ENCODE measurements around the gene PRDM11.

Gene PRDM11

DNA sequence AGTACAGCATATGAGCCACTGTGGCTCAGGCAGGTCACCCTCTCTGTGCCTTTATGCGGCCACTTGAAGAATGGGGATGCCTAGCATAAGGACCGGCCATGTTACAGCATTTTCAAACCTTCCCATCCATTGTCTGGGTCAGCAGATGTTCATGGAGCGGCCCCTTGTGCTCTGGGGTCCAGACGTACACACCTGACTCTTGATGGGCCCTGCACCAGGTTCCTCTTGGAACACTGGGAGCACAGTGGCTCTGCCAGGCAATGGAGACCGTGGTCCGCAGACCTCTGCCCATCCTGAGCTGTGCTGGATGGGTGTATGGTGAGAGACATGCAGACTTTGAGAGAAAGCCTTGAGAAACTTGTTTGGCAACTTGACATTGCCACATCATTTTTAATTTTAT, 9.8 kb downstream of the PRDM11 start:
- Histone ChIP-seq H3K36me3 (ENCODE audit: control insufficient read depth in 1 of 2, insufficient read depth in 2 of 2, low read depth in 1 of 2, low read length in 2 of 2) (peaks cover 0 to 2% of the 10 kb centered on the region in 2 experiments), H4K91ac (ENCODE audit: low read length) (no peak overlapping the region), H2BK120ac (ENCODE audit: low read depth, low read length) (no peak overlapping the region), H3K14ac (ENCODE audit: low read length in 2 of 2) (no peak overlapping the region), H3K9ac (ENCODE audit: low read length) (no peak overlapping the region), H2AFZ (ENCODE audit: low read depth, low read length) (no peak overlapping the region), H3K4me2 (ENCODE audit: low read length, poor library complexity, severe bottlenecking) (no peak overlapping the region), H3K23ac (ENCODE audit: low read length in 2 of 2) (no peak overlapping the region), H3K4me1 (ENCODE audit: control insufficient read depth, insufficient read depth, low read depth, low read length) (peaks cover 20% of the 10 kb centered on the region), H3K4ac (ENCODE audit: low read depth in 1 of 2, low read length in 2 of 2) (no peak overlapping the region), H3K27me3 (ENCODE audit: control insufficient read depth in 1 of 2, insufficient read depth in 1 of 2, low read length in 2 of 2) (peaks cover 0 to 3% of the 10 kb centered on the region in 2 experiments), H2AK5ac (ENCODE audit: low read length, severe bottlenecking) (no peak overlapping the region), H2BK15ac (ENCODE audit: low read depth, poor library complexity, severe bottlenecking) (no peak overlapping the region), H2BK5ac (ENCODE audit: low read depth, low read length, poor library complexity, severe bottlenecking) (no peak overlapping the region), H3K18ac (ENCODE audit: low read depth in 1 of 2, low read length in 2 of 2) (no peak overlapping the region), H4K8ac (ENCODE audit: low read length) (no peak overlapping the region), H3K9me3 (ENCODE audit: control insufficient read depth, low read length) (no peaks in the 10 kb centered on the region), H3K79me1 (replicated peaks; ENCODE audit: low read length, poor library complexity, severe bottlenecking) (peaks cover 73% of the 10 kb centered on the region), H3K27ac (ENCODE audit: low read length, poor library complexity, severe bottlenecking) (no peak overlapping the region), H2BK12ac (ENCODE audit: low read length in 2 of 2) (no peak overlapping the region), H3K4me3 (ENCODE audit: insufficient read depth in 1 of 2, low read depth in 1 of 2, low read length in 2 of 2) (no peak overlapping the region)
- no peak for DNase-seq
- WGBS: 91% methylated on average over 4 of the region's 6 CpGs

DNA sequence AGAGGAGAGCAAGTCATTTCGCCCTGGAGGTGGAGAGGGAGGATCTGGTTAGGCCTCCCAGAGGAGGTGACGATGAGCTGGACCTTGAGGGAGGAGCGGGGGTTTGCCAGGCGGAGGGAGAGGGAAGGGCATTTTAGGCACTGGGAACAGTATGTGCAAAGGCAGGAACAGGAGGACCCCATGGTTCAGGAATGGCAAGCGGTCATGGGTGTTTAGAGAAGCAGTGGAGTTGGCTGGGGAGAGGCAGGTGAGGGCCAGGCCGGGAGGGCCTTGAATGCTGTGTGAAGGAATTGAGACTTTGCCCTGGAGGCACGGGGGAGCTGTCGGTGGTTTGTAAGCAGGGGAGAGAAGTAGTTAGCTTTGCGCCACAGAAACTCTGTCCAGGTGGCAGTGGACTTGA, 10.3 kb downstream of the PRDM11 start:
- no peak overlapping the region for H2BK5ac ChIP-seq (ENCODE audit: low read depth, low read length, poor library complexity, severe bottlenecking)
- DNase-seq: no peak
- no peak overlapping the region for H3K4me3 ChIP-seq (ENCODE audit: insufficient read depth in 1 of 2, low read depth in 1 of 2, low read length in 2 of 2)

DNA sequence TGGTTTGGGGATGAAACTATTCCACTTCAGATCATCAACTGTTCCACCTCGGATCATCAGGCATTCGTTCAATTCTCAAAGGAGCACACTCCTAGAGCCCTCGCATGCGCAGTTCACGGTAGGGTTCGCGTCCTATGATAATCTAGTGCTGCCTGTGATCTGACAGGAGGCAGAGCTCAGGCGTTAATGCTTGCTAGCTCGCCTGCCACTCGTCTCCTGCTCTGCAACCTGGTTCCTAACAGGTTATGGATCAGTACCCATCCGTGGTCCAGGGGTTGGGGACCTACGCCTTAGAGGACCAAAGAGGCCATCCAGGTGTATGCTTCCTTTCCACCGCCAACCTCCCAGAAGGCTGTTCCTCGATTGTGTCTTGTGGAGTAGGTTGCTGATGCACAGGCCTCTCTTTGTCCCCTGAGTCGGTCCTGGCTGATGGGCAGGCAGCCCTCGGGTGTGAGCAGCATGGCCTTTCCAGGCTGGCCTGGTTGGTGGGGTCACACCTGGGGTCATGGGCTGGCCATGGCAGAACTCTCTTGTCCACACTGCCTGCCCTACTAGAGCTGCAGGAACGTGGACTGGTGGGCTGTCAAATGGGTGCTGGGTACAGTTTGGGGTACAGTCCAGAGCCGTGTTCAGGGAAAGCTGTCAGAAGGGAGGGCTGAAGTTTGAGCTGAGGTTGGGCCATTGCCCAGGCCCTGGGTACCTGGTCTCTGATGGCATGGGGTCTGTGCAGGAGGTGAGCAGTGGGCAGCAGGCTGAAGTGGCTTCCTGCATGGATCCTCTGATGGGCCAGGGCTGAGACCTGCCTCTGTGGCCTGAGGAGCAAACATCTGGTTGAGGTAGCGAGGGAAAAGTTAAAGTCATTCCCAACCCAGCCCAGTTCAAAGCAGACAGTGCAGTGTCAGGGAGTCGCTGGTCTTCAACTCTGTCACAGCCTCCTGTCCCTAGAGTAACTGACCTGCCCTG, 11.1 kb downstream of the PRDM11 start:
- Histone ChIP-seq H3K18ac (ENCODE audit: low read depth in 1 of 2, low read length in 2 of 2) (peak overlapping the region; percentile 40 to 82), H4K91ac (ENCODE audit: low read length) (peak overlapping the region; percentile 21), H2BK5ac (ENCODE audit: low read depth, low read length, poor library complexity, severe bottlenecking) (no peak overlapping the region), H2AK5ac (ENCODE audit: low read length, severe bottlenecking) (peak overlapping the region; percentile 24), H3K27ac (ENCODE audit: low read length, poor library complexity, severe bottlenecking) (no peak overlapping the region), H2BK15ac (ENCODE audit: low read depth, poor library complexity, severe bottlenecking) (no peak overlapping the region), H3K27me3 (ENCODE audit: control insufficient read depth in 1 of 2, insufficient read depth in 1 of 2, low read length in 2 of 2) (peaks cover 0 to 3% of the 10 kb centered on the region in 2 experiments), H3K79me1 (replicated peaks; ENCODE audit: low read length, poor library complexity, severe bottlenecking) (peaks cover 79% of the 10 kb centered on the region), H3K4me2 (ENCODE audit: low read length, poor library complexity, severe bottlenecking) (no peak overlapping the region), H4K8ac (ENCODE audit: low read length) (peak overlapping the region; percentile 63), H3K9ac (ENCODE audit: low read length) (no peak overlapping the region), H3K4me3 (ENCODE audit: insufficient read depth in 1 of 2, low read depth in 1 of 2, low read length in 2 of 2) (no peak overlapping the region), H3K4me1 (ENCODE audit: control insufficient read depth, insufficient read depth, low read depth, low read length) (peaks cover 22% of the 10 kb centered on the region), H3K9me3 (ENCODE audit: control insufficient read depth, low read length) (no peaks in the 10 kb centered on the region), H3K4ac (ENCODE audit: low read depth in 1 of 2, low read length in 2 of 2) (peak overlapping the region in 1 of 2 experiments; percentile 83), H3K23ac (ENCODE audit: low read length in 2 of 2) (peak overlapping the region in 1 of 2 experiments; percentile 46), H3K36me3 (ENCODE audit: control insufficient read depth in 1 of 2, insufficient read depth in 2 of 2, low read depth in 1 of 2, low read length in 2 of 2) (peaks cover 0 to 9% of the 10 kb centered on the region in 2 experiments), H2BK120ac (ENCODE audit: low read depth, low read length) (no peak overlapping the region), H2BK12ac (ENCODE audit: low read length in 2 of 2) (peak overlapping the region in 1 of 2 experiments; percentile 33), H2AFZ (ENCODE audit: low read depth, low read length) (peak overlapping the region; percentile 48), H3K14ac (ENCODE audit: low read length in 2 of 2) (peak overlapping the region in 1 of 2 experiments; percentile 5)
- WGBS: 90% methylated on average over 20 of the region's 20 CpGs
- DNase-seq: no peak

More for the DNA sequence above, 10.3 kb downstream of the PRDM11 start:
- H3K79me1 ChIP-seq (replicated peaks; ENCODE audit: low read length, poor library complexity, severe bottlenecking): peaks cover 72% of the 10 kb centered on the region
- H2AK5ac ChIP-seq (ENCODE audit: low read length, severe bottlenecking): no peak overlapping the region
- no peak overlapping the region for H3K9ac ChIP-seq (ENCODE audit: low read length)
- H2BK120ac ChIP-seq (ENCODE audit: low read depth, low read length): no peak overlapping the region
- H3K4ac ChIP-seq (ENCODE audit: low read depth in 1 of 2, low read length in 2 of 2): no peak overlapping the region
- no peak overlapping the region for H3K18ac ChIP-seq (ENCODE audit: low read depth in 1 of 2, low read length in 2 of 2)
- H4K91ac ChIP-seq (ENCODE audit: low read length): no peak overlapping the region
- no peak overlapping the region for H3K23ac ChIP-seq (ENCODE audit: low read length in 2 of 2)
- no peak overlapping the region for H3K4me2 ChIP-seq (ENCODE audit: low read length, poor library complexity, severe bottlenecking)
- no peak overlapping the region for H3K14ac ChIP-seq (ENCODE audit: low read length in 2 of 2)
- H3K9me3 ChIP-seq (ENCODE audit: control insufficient read depth, low read length): no peaks in the 10 kb centered on the region
- H2AFZ ChIP-seq (ENCODE audit: low read depth, low read length): no peak overlapping the region
- H4K8ac ChIP-seq (ENCODE audit: low read length): no peak overlapping the region
- H3K27ac ChIP-seq (ENCODE audit: low read length, poor library complexity, severe bottlenecking): no peak overlapping the region
- peaks cover 0 to 6% of the 10 kb centered on the region in 2 experiments for H3K36me3 ChIP-seq (ENCODE audit: control insufficient read depth in 1 of 2, insufficient read depth in 2 of 2, low read depth in 1 of 2, low read length in 2 of 2)
- peaks cover 22% of the 10 kb centered on the region for H3K4me1 ChIP-seq (ENCODE audit: control insufficient read depth, insufficient read depth, low read depth, low read length)
- no peak overlapping the region for H2BK15ac ChIP-seq (ENCODE audit: low read depth, poor library complexity, severe bottlenecking)
- 95% methylated on average over 9 of the region's 9 CpGs for WGBS
- H2BK12ac ChIP-seq (ENCODE audit: low read length in 2 of 2): peak overlapping the region in 1 of 2 experiments; percentile 3
- H3K27me3 ChIP-seq (ENCODE audit: control insufficient read depth in 1 of 2, insufficient read depth in 1 of 2, low read length in 2 of 2): peaks cover 0 to 3% of the 10 kb centered on the region in 2 experiments

DNA sequence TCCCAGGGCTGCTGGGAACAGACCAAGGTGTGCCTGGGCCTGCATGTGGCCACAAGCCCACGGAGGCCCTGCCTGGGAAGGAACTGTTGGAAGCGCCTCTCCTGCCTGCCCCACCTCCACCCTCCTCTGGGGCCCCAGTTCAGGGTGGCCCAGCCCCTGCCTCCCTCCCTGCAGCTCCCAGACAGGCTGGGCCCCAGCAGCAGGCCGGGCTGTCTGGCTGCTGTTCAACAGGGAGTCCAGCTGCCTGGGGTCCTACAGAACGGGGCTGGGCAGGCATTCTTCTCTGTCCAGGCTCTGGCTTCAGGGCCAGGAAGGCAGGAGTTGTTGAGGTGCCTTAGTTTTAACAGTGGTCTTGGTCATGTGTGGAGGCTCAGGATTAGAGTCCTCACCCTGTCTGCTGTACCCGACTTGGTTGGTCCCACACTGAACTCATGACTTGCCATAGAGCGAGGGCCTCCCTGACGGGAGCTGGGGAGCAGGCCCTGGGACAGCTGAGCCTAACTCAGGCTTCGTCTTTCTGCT, 11.8 kb downstream of the PRDM11 start:
- Histone ChIP-seq H3K27me3 (ENCODE audit: control insufficient read depth in 1 of 2, insufficient read depth in 1 of 2, low read length in 2 of 2) (peaks cover 0 to 3% of the 10 kb centered on the region in 2 experiments), H3K4ac (ENCODE audit: low read depth in 1 of 2, low read length in 2 of 2) (peak overlapping the region; percentile 83 to 84), H3K27ac (ENCODE audit: low read length, poor library complexity, severe bottlenecking) (no peak overlapping the region), H3K79me1 (replicated peaks; ENCODE audit: low read length, poor library complexity, severe bottlenecking) (peaks cover 76% of the 10 kb centered on the region), H2BK12ac (ENCODE audit: low read length in 2 of 2) (peak overlapping the region; percentile 33 to 40), H3K4me3 (ENCODE audit: insufficient read depth in 1 of 2, low read depth in 1 of 2, low read length in 2 of 2) (no peak overlapping the region), H4K8ac (ENCODE audit: low read length) (peak overlapping the region; percentile 63), H3K18ac (ENCODE audit: low read depth in 1 of 2, low read length in 2 of 2) (peak overlapping the region; percentile 40 to 82), H2BK5ac (ENCODE audit: low read depth, low read length, poor library complexity, severe bottlenecking) (no peak overlapping the region), H2BK120ac (ENCODE audit: low read depth, low read length) (peak overlapping the region; percentile 23), H3K9ac (ENCODE audit: low read length) (no peak overlapping the region), H2AK5ac (ENCODE audit: low read length, severe bottlenecking) (peak overlapping the region; percentile 23), H2AFZ (ENCODE audit: low read depth, low read length) (peak overlapping the region; percentile 48), H3K23ac (ENCODE audit: low read length in 2 of 2) (no peak overlapping the region), H3K4me2 (ENCODE audit: low read length, poor library complexity, severe bottlenecking) (peak overlapping the region; percentile 2), H3K36me3 (ENCODE audit: control insufficient read depth in 1 of 2, insufficient read depth in 2 of 2, low read depth in 1 of 2, low read length in 2 of 2) (peaks cover 0 to 9% of the 10 kb centered on the region in 2 experiments), H3K9me3 (ENCODE audit: control insufficient read depth, low read length) (no peaks in the 10 kb centered on the region), H3K14ac (ENCODE audit: low read length in 2 of 2) (peak overlapping the region in 1 of 2 experiments; percentile 5), H2BK15ac (ENCODE audit: low read depth, poor library complexity, severe bottlenecking) (no peak overlapping the region), H3K4me1 (ENCODE audit: control insufficient read depth, insufficient read depth, low read depth, low read length) (peaks cover 24% of the 10 kb centered on the region), H4K91ac (ENCODE audit: low read length) (peak overlapping the region; percentile 90)
- 50% methylated on average over 8 of the region's 8 CpGs for WGBS
- peak; percentile 49 for DNase-seq
